Liver (tissue), 3 donors: ENCODE results near the gene PTK6.

Experiments used
- RAD21 ChIP-seq, 2 donors: IDR thresholded peaks; 2 replicates each; pipeline ENCODE4 v1.6.1; 2016; ENCODE audit warnings: antibody characterized with exemption in 2 of 2, mild to moderate bottlenecking in 2 of 2
- TAF1 ChIP-seq: conservative IDR thresholded peaks from 2 replicates; pipeline ENCODE4 v1.6.1; 2016; ENCODE audit warnings: antibody characterized with exemption, mild to moderate bottlenecking
- TF ChIP-seq, protein P1 (sequence below): fragments of 150-350 bp; IDR thresholded peaks from 2 replicates; pipeline ENCODE4 v1.5.1; 2017; ENCODE audit warnings: improper control_type of control experiment, low read depth, low read length; ENCODE audit not compliant: missing input control
- TF ChIP-seq, protein P2 (sequence below): IDR thresholded peaks from 2 replicates; pipeline ENCODE4 v1.6.1; 2016; ENCODE audit warnings: antibody characterized with exemption
- TF ChIP-seq, protein P3 (sequence below): IDR thresholded peaks from 2 replicates; pipeline ENCODE4 v1.6.1; 2016; ENCODE audit warnings: antibody characterized with exemption
- donor health status: healthy.
- donor health status: healthy.

DNA sequence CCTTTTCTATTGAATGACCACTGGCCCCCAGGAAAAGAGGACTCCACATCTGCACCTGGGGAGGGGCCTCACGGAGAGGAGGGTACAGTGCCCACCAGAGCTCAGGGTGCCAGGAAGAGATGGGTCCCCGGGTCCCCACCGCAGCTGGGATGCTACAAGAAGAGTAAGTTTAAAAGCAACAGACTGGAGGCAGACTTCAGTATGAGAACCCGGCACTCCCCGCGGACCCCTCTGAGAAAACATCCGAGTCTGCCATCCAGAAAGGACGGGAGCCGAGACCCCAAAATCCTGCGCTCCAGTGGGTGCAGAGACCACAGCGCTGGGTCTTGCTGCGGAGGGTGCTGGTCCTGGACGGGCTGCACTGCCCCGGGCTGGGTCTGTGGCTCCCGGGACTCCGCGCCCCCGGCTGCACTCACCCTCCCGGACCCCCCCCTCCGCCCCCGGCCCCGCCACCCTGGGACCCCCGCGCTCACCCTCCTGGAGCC lies 36.5 kb upstream of the PTK6 start:
- TF ChIP-seq, protein P1, sequence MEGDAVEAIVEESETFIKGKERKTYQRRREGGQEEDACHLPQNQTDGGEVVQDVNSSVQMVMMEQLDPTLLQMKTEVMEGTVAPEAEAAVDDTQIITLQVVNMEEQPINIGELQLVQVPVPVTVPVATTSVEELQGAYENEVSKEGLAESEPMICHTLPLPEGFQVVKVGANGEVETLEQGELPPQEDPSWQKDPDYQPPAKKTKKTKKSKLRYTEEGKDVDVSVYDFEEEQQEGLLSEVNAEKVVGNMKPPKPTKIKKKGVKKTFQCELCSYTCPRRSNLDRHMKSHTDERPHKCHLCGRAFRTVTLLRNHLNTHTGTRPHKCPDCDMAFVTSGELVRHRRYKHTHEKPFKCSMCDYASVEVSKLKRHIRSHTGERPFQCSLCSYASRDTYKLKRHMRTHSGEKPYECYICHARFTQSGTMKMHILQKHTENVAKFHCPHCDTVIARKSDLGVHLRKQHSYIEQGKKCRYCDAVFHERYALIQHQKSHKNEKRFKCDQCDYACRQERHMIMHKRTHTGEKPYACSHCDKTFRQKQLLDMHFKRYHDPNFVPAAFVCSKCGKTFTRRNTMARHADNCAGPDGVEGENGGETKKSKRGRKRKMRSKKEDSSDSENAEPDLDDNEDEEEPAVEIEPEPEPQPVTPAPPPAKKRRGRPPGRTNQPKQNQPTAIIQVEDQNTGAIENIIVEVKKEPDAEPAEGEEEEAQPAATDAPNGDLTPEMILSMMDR: no peak
- TF ChIP-seq, protein P2, sequence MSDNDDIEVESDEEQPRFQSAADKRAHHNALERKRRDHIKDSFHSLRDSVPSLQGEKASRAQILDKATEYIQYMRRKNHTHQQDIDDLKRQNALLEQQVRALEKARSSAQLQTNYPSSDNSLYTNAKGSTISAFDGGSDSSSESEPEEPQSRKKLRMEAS: no peak
- TF ChIP-seq RAD21 (IDR thresholded peaks at IDR 0.05) (no peak), TAF1 (no peak)
- TF ChIP-seq, protein P3, sequence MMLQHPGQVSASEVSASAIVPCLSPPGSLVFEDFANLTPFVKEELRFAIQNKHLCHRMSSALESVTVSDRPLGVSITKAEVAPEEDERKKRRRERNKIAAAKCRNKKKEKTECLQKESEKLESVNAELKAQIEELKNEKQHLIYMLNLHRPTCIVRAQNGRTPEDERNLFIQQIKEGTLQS: no peak
